Measurements from ENCODE around the gene TRMT2A.

Gene TRMT2A

GRCh38 chr22:20109411-20110358 lies 7.3 kb downstream of the TRMT2A start:
- in situ Hi-C loops (cut with HindIII; ENCODE audit: low pct_unique_long_range_greater_than_20kb, low sequenced_read_pairs) = no loop called here
- TF ChIP-seq JUND (IDR thresholded peaks at IDR 0.05; ENCODE audit: low read depth) = no peak

GRCh38 chr22:20108757-20109230 lies 8.2 kb downstream of the TRMT2A start:
- in situ Hi-C loops (cut with HindIII; ENCODE audit: low pct_unique_long_range_greater_than_20kb, low sequenced_read_pairs) = no loop called here
- DNase-seq (ENCODE audit: low read depth in 1 of 2, low spot score in 1 of 2) = no peak
- TF ChIP-seq JUND (IDR thresholded peaks at IDR 0.05; ENCODE audit: low read depth) = no peak

More at GRCh38 chr22:20109411-20110358, 7.3 kb downstream of the TRMT2A start:
- no peak for DNase-seq (ENCODE audit: low read depth in 1 of 2, low spot score in 1 of 2)

- DNase-seq (ENCODE audit: low read depth in 1 of 2, low spot score in 1 of 2) = no peak
- in situ Hi-C loops (cut with HindIII; ENCODE audit: low pct_unique_long_range_greater_than_20kb, low sequenced_read_pairs) = no loop called here
- no peak for TF ChIP-seq JUND (IDR thresholded peaks at IDR 0.05; ENCODE audit: low read depth)
Measured at GRCh38 chr22:20107951-20108756, 8.9 kb downstream of the TRMT2A start.

GRCh38 chr22:20107471-20107901 lies 9.5 kb downstream of the TRMT2A start:
- in situ Hi-C loops (cut with HindIII; ENCODE audit: low pct_unique_long_range_greater_than_20kb, low sequenced_read_pairs) = no loop called here
- TF ChIP-seq JUND (IDR thresholded peaks at IDR 0.05; ENCODE audit: low read depth) = no peak
- DNase-seq (ENCODE audit: low read depth in 1 of 2, low spot score in 1 of 2) = no peak

DNA sequence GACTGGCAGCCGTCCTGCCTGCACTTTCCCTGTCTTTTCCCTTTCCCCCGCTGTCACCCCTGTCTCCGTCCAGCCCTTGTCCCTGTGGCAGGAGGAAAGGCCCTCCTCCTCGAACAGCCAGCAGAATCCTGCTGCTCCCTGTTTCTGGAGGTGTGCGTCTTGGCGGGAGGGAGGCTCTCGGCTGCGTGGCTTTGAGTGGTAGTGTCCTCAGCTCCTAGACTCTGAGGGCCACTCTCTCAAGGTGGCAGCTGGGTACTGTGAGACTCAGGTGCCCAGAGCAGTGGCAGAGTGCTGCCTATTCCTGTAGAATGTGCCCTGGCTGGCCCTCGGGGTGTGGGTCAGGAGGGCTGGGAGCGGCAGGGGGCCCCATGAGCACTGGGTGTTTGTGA lies 10.2 kb downstream of the TRMT2A start:
- TF ChIP-seq JUND (IDR thresholded peaks at IDR 0.05; ENCODE audit: low read depth) = no peak
- in situ Hi-C loops (cut with HindIII; ENCODE audit: low pct_unique_long_range_greater_than_20kb, low sequenced_read_pairs) = no loop called here
- DNase-seq (ENCODE audit: low read depth in 1 of 2, low spot score in 1 of 2) = no peak

- DNase-seq (ENCODE audit: low read depth in 1 of 2, low spot score in 1 of 2) = no peak
- in situ Hi-C loops (cut with HindIII; ENCODE audit: low pct_unique_long_range_greater_than_20kb, low sequenced_read_pairs) = no loop called here
- no peak for TF ChIP-seq JUND (IDR thresholded peaks at IDR 0.05; ENCODE audit: low read depth)
Measured at GRCh38 chr22:20106205-20106848, 10.7 kb downstream of the TRMT2A start.

GRCh38 chr22:20105456-20106204 lies 11.4 kb downstream of the TRMT2A start:
- no peak for DNase-seq (ENCODE audit: low read depth in 1 of 2, low spot score in 1 of 2)
- no peak for TF ChIP-seq JUND (IDR thresholded peaks at IDR 0.05; ENCODE audit: low read depth)
- in situ Hi-C loops (cut with HindIII; ENCODE audit: low pct_unique_long_range_greater_than_20kb, low sequenced_read_pairs) = no loop called here

DNA sequence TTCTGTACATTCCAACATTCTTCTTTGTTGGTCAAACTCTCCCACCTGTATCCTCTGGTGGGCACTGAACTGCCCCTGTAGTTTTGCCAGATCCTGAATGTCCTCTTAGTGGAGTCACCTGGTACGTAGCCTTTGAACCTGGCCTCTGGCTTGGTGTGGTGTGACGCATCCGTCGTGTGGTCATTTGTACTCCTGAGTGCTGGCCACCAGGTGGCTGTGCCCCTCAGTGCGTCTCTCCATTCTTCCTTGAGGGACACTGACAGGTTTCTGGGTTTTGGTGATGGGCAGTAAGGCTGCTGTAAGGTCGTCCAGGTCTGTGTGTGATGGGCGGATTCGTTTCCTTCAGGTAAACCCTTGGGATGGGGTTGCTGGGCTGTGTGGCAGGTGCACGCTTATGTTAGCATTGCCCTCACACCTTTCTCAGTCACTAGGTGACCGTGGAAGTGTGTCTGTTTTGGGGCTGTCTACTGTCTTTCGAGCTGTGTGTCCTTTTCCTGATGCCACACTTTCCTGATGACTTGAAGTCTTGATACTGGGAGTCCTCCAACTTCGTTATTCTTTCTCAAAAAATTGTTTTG lies 14.7 kb downstream of the TRMT2A start:
- in situ Hi-C loops (cut with HindIII; ENCODE audit: low pct_unique_long_range_greater_than_20kb, low sequenced_read_pairs) = no loop called here
- no peak for TF ChIP-seq JUND (IDR thresholded peaks at IDR 0.05; ENCODE audit: low read depth)
- DNase-seq (ENCODE audit: low read depth in 1 of 2, low spot score in 1 of 2) = no peak

DNA sequence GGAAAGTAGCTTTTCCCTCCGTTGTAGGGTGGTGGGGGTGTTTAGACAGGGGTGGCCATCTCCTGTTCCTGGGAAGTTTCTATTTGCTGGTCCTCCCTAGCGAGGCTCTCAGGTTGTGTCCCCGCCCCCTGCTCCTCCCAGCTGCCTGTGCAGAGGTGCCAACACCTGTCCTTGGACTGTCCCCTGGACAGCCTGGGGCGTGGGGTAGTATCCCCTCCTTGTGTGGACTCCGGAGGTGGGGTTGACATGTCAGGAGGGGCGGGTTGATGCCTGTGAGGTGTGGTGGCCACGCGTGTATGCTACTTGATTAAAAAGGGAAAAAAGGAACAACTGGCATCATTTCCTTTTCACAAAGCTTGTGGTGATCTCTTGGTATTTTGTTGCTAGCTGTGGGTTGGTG lies 15.4 kb downstream of the TRMT2A start:
- in situ Hi-C loops (cut with HindIII; ENCODE audit: low pct_unique_long_range_greater_than_20kb, low sequenced_read_pairs) = no loop called here
- DNase-seq (ENCODE audit: low read depth in 1 of 2, low spot score in 1 of 2) = no peak
- TF ChIP-seq JUND (IDR thresholded peaks at IDR 0.05; ENCODE audit: low read depth) = no peak

- in situ Hi-C loops (cut with HindIII; ENCODE audit: low pct_unique_long_range_greater_than_20kb, low sequenced_read_pairs) = no loop called here
- TF ChIP-seq JUND (IDR thresholded peaks at IDR 0.05; ENCODE audit: low read depth) = no peak
Measured at GRCh38 chr22:20099099-20099711, 17.8 kb downstream of the TRMT2A start.

More at GRCh38 chr22:20099099-20099711, 17.8 kb downstream of the TRMT2A start:
- DNase-seq (ENCODE audit: low read depth in 1 of 2, low spot score in 1 of 2) = no peak
